HCT116 (cell line): ENCODE results near the gene HSCB. TPM values are rescaled to one million over a fixed set of nuclear protein-coding genes. Genes with fewer than 3 reads are reported as not detected.

Experiments
- ATAC-seq: fragments of 200-7000 bp; cut with Tn5 transposase; 2 replicates; pipeline ENCODE4 v1.9.1; 2020; ENCODE audit warnings: mild to moderate bottlenecking, moderate library complexity
- BruUV-seq: library from RNA; stranded (reverse); fragments of 400-500 nt; replicated peaks from 2 replicates; lab custom pipeline; 2021; lab: Mats Ljungman, UMichigan
- CTCF ChIA-PET: fragments of 300-600 bp; sonication (Branson Sonifier 250); formaldehyde crosslinking; loops from one replicate; lab custom pipeline; 2021; ENCODE audit warnings: antibody characterized with exemption; lab: Charles Lee
- POLR2A ChIA-PET: fragments of 300-600, 350-600 bp; sonication (Branson Sonifier 250); formaldehyde crosslinking; loops from one replicate; lab custom pipeline; 2021; ENCODE audit warnings: antibody characterized with exemption; lab: Charles Lee
- RAD21 ChIA-PET, 2 experiments: fragments of 300-600 bp; sonication (Branson Sonifier 250); formaldehyde crosslinking; loops; one replicate each; lab custom pipeline; 2023; ENCODE audit warnings: low total read pairs in 2 of 2; ENCODE audit not compliant: uncharacterized antibody in 2 of 2, unreplicated experiment in 2 of 2, low non-redundant PET in 1 of 2; lab: Charles Lee
- DNase-seq: peaks from one replicate; pipeline ENCODE4 v3.0.0-alpha.2; 2010; ENCODE audit warnings: low read depth, low spot score
- H2AFZ ChIP-seq: fragments of 200-600 bp; shearing (Covaris generic), sonication (generic); 2 replicates; pipeline ENCODE4 v1.6.1; 2017; ENCODE audit warnings: low read depth, mixed run types, mixed read lengths, antibody characterized with exemption, low read length; ENCODE audit not compliant: poor library complexity, severe bottlenecking
- H3K27ac ChIP-seq: 2 replicates; pipeline ENCODE4 v1.5.1; 2012; ENCODE audit warnings: low read depth, low read length
- H3K27me3 ChIP-seq: fragments of 200-600 bp; sonication (generic); 2 replicates; pipeline ENCODE4 v1.6.1; 2016; ENCODE audit warnings: mixed run types, low read length, mixed read lengths; ENCODE audit not compliant: insufficient read depth
- H3K36me3 ChIP-seq, 2 experiments: fragments of 200-500 bp in 1 of 2; fragments of 200-600 bp in 1 of 2; sonication (Bioruptor generic) in 1 of 2; sonication (generic) in 1 of 2; 2 replicates each; pipeline versions ENCODE4 v1.5.1 to v1.6.1; 2014 to 2016; ENCODE audit warnings: low read length in 2 of 2, inconsistent platforms in 1 of 2, mixed read lengths in 1 of 2, mixed run types in 1 of 2; ENCODE audit not compliant: insufficient read depth in 2 of 2, control insufficient read depth in 1 of 2
- H3K4me1 ChIP-seq, 2 experiments: fragments of 200-600 bp in 1 of 2; sonication (generic) in 1 of 2; 2 replicates each; pipeline versions ENCODE4 v1.5.1 to v1.6.1; 2012 to 2017; ENCODE audit warnings: low read length in 2 of 2, inconsistent platforms in 1 of 2, mild to moderate bottlenecking in 1 of 2, mixed read lengths in 1 of 2, mixed run types in 1 of 2, moderate library complexity in 1 of 2; ENCODE audit not compliant: insufficient read depth in 2 of 2, control insufficient read depth in 1 of 2
- H3K4me2 ChIP-seq: fragments of 200-600 bp; sonication (generic); 2 replicates; pipeline ENCODE4 v1.6.1; 2017; ENCODE audit warnings: mixed run types, low read length, mixed read lengths
- H3K4me3 ChIP-seq, 2 experiments: fragments of 200-600 bp in 1 of 2; sonication (generic) in 1 of 2; replicated peaks in 1 of 2; 2 replicates each; pipeline ENCODE4 v1.5.1; 2011 to 2016; ENCODE audit warnings: low read length in 2 of 2, control low read depth in 1 of 2, low read depth in 1 of 2, mild to moderate bottlenecking in 1 of 2, mixed read lengths in 1 of 2, mixed run types in 1 of 2
- H3K79me2 ChIP-seq: fragments of 200-600 bp; sonication (generic); 2 replicates; pipeline ENCODE4 v1.6.1; 2017; ENCODE audit warnings: mild to moderate bottlenecking, mixed run types, low read length, moderate library complexity, mixed read lengths; ENCODE audit not compliant: insufficient read depth
- H3K9ac ChIP-seq: fragments of 200-600 bp; sonication (generic); 2 replicates; pipeline ENCODE4 v1.6.1; 2016; ENCODE audit warnings: low read length, mixed read lengths
- H3K9me2 ChIP-seq: fragments of 200-600 bp; sonication (generic), shearing (Covaris generic); 2 replicates; pipeline ENCODE4 v1.6.1; 2017; ENCODE audit warnings: mixed run types, mild to moderate bottlenecking, moderate library complexity; ENCODE audit not compliant: insufficient read depth
- H3K9me3 ChIP-seq, 2 experiments: fragments of 200-500 bp in 1 of 2; fragments of 200-600 bp in 1 of 2; sonication (Bioruptor generic) in 1 of 2; sonication (generic) in 1 of 2; 2 replicates each; pipeline ENCODE4 v1.6.1; 2014 to 2017; ENCODE audit warnings: low read length in 2 of 2, mixed read lengths in 2 of 2, inconsistent platforms in 1 of 2, low read depth in 1 of 2, mild to moderate bottlenecking in 1 of 2, mixed run types in 1 of 2, moderate library complexity in 1 of 2; ENCODE audit not compliant: control insufficient read depth in 1 of 2, insufficient read depth in 1 of 2
- H4K20me1 ChIP-seq: fragments of 200-600 bp; sonication (generic), shearing (Covaris generic); 2 replicates; pipeline ENCODE4 v1.6.1; 2017; ENCODE audit warnings: mixed run types, mild to moderate bottlenecking, moderate library complexity; ENCODE audit not compliant: insufficient read depth
- CBX3 ChIP-seq: IDR thresholded peaks from 2 replicates; pipeline ENCODE4 v1.6.1; 2012; ENCODE audit warnings: low read depth
- CEBPB ChIP-seq: IDR thresholded peaks from 2 replicates; pipeline ENCODE4 v1.6.1; 2012; ENCODE audit warnings: low read depth
- EGR1 ChIP-seq: IDR thresholded peaks from 2 replicates; pipeline ENCODE4 v1.6.1; 2012; ENCODE audit warnings: low read depth
- ELF1 ChIP-seq: IDR thresholded peaks from 2 replicates; pipeline ENCODE4 v1.6.1; 2012; ENCODE audit warnings: low read depth, borderline replicate concordance
- EZH2 ChIP-seq: fragments of 200-600 bp; sonication (generic); IDR thresholded peaks from 2 replicates; pipeline ENCODE4 v1.6.1; 2017; ENCODE audit warnings: antibody characterized with exemption, mixed run types
- MAX ChIP-seq: IDR thresholded peaks from 2 replicates; pipeline ENCODE4 v1.6.1; 2012
- POLR2A ChIP-seq: IDR thresholded peaks from 2 replicates; pipeline ENCODE4 v1.7.0; 2011; ENCODE audit warnings: borderline replicate concordance; ENCODE audit not compliant: insufficient read depth, insufficient read length; ENCODE audit errors: extremely low read depth
- POLR2AphosphoS5 ChIP-seq: IDR thresholded peaks from 2 replicates; pipeline ENCODE4 v1.6.1; 2011; ENCODE audit warnings: mild to moderate bottlenecking, low read depth, low read length, moderate library complexity
- RAD21 ChIP-seq: IDR thresholded peaks from 2 replicates; pipeline ENCODE4 v1.6.1; 2012; ENCODE audit warnings: low read depth, mild to moderate bottlenecking
- SP1 ChIP-seq: IDR thresholded peaks from 2 replicates; pipeline ENCODE4 v1.6.1; 2012; ENCODE audit warnings: low read depth
- YY1 ChIP-seq: IDR thresholded peaks from 2 replicates; pipeline ENCODE4 v1.6.1; 2011; ENCODE audit warnings: low read length, low read depth, moderate library complexity, mild to moderate bottlenecking; ENCODE audit not compliant: insufficient replicate concordance; ENCODE audit errors: extremely low read depth
- ZBTB33 ChIP-seq: IDR thresholded peaks from 2 replicates; pipeline ENCODE4 v1.6.1; 2011; ENCODE audit warnings: mild to moderate bottlenecking, low read length, moderate library complexity; ENCODE audit not compliant: insufficient replicate concordance; ENCODE audit errors: extremely low read depth
- ZNF274 ChIP-seq: fragments of 200-500 bp; sonication (Bioruptor generic); IDR thresholded peaks from 2 replicates; pipeline ENCODE4 v1.6.1; 2014; ENCODE audit warnings: mild to moderate bottlenecking, low read depth, low read length, inconsistent platforms
- intact Hi-C: fragments of 100-400 bp; cut with micrococcal nuclease; formaldehyde crosslinking; loops from 2 replicates; pipeline ENCODE4 v1.10.0; 2022
- total RNA-seq: library from RNA; stranded (reverse); gene quantifications from one replicate; pipeline ENCODE4 v1.2.1, GENCODE V29; 2021; ENCODE audit not compliant: unreplicated experiment
- TF ChIP-seq, protein P1 (sequence below): IDR thresholded peaks from 2 replicates; pipeline ENCODE4 v1.6.1; 2012

HSCB gene
- total RNA-seq, 1 experiment from 2014 or later = 14.5 TPM

DNA sequence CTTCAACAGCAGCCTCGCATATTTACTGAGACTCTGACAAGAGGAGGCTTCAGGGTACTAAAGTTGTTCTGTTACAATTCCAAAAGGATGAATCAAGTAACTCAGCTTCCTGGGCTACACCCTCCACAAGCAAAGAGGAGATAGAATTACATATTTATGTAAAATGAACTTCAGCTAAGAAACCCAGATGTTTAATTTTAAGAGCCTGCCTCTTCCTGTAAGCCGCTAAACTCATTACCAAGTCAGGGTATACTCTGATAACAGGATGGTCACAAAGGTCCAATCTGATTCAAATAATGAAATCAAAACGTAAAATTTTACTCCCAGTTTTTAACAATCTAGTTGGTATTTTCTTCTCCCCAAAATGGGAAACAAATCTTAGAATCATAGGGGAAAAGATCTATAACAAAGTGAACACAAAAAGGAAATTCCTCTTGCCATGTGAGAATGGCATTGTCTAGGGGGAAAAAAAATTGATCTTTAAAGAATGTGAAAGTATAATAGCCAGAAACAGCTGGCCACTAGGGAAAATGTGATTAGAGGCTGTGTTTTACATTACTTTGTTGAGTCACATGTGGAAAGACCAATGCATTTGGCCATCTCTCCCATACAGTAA is 31.2 kb upstream of the HSCB start:
- no peaks in the 10 kb centered on the region for H3K9me2 ChIP-seq
- no peak overlapping the region for H3K27ac ChIP-seq
- peaks cover 12% of the 10 kb centered on the region in 2 experiments for H3K36me3 ChIP-seq
- TF ChIP-seq CEBPB = no peak
- no peak for TF ChIP-seq POLR2AphosphoS5
- TF ChIP-seq ZNF274 = no peak
- no peak for TF ChIP-seq EGR1
- no peak for TF ChIP-seq YY1
- no peak for TF ChIP-seq RAD21
- TF ChIP-seq MAX = no peak
- no peak for TF ChIP-seq ZBTB33
- no peak for TF ChIP-seq SP1
- TF ChIP-seq, protein P1, sequence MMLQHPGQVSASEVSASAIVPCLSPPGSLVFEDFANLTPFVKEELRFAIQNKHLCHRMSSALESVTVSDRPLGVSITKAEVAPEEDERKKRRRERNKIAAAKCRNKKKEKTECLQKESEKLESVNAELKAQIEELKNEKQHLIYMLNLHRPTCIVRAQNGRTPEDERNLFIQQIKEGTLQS = no peak
- TF ChIP-seq EZH2 = no peak
- no peak for TF ChIP-seq ELF1
- no peak for TF ChIP-seq POLR2A
- no peak for TF ChIP-seq CBX3
- POLR2A ChIA-PET = no interaction called here
- no peak overlapping the region; the same call in 1 of the 2 replicates for H3K4me2 ChIP-seq
- no peak overlapping the region for H3K9ac ChIP-seq
- RAD21 ChIA-PET = no interaction called here
- H3K4me3 ChIP-seq = no peak overlapping the region
- no peaks in the 10 kb centered on the region for H3K9me3 ChIP-seq
- H3K4me1 ChIP-seq = peaks cover 0 to 7% of the 10 kb centered on the region in 2 experiments; a peak in 2 of 4 replicates
- no peaks in the 10 kb centered on the region; the same call in 1 of the 2 replicates for H4K20me1 ChIP-seq
- CTCF ChIA-PET = no interaction called here
- no peaks in the 10 kb centered on the region for H3K79me2 ChIP-seq
- H2AFZ ChIP-seq = no peak overlapping the region
- no TSS peak for BruUV-seq
- H3K27me3 ChIP-seq = no peaks in the 10 kb centered on the region
- DNase-seq = no peak
- no peak for ATAC-seq
- intact Hi-C loops = no loop called here
